ENCODE results near the gene LCP2.

The LCP2 gene

DNA sequence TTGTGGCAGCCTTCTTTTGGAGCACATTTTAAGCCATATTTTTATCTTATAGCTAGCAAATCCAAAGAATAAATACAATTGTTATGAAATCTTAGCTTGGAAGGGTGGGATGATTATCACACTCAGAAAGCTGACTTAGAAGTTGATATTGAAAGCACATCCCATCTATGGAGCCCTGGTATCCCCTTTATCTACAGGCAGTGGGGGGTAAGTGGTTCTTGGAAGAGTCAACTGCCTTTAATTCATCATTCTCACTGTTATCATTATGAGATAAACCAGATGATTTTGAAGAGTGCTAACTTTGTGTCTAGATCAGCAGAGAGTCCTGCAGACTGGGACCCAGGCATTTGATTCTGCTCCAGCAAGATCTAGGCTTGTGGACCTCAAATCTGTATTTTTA, 3.0 kb downstream of the LCP2 start:
- DNase-seq, result no peak

DNA sequence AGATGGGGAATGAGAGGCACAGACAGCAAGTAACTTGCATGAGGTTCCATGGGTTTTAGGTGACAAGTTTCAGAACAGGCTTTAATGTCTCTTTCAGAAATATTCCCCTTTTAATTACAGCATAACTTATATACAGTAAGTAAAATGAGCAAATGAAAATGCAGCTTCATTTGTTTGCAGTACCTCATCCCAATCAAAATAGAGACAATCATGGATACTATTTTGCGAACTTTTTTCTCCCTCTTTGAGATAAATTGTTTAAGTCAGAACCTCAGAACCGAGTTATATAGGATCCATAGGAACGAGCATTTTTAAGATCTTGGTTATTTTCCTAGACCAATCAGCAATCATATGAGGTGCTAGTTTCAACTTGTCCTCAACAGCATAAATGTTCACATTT, 3.5 kb downstream of the LCP2 start:
- no peak for DNase-seq

DNA sequence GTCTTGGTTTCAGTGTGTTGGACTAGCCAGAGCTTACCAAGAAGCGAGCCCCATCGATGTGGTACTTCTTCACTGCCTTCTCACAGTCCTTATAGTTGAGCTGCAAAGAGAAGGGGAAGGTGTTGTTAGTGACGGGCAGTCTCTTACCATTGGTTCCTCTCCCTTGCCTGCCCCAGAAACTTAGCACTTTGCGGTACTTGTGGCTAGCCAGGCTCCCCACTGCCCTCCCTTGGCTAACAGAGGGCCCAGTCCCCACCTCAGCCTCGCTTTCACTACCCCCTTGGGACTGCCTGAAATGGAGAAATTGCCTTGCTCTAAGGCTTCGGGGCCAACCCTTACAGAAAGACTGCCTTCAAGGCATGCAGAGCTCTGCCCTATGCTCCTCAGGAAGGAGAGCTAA, 4.3 kb downstream of the LCP2 start:
- DNase-seq, result peak; percentile 80

DNA sequence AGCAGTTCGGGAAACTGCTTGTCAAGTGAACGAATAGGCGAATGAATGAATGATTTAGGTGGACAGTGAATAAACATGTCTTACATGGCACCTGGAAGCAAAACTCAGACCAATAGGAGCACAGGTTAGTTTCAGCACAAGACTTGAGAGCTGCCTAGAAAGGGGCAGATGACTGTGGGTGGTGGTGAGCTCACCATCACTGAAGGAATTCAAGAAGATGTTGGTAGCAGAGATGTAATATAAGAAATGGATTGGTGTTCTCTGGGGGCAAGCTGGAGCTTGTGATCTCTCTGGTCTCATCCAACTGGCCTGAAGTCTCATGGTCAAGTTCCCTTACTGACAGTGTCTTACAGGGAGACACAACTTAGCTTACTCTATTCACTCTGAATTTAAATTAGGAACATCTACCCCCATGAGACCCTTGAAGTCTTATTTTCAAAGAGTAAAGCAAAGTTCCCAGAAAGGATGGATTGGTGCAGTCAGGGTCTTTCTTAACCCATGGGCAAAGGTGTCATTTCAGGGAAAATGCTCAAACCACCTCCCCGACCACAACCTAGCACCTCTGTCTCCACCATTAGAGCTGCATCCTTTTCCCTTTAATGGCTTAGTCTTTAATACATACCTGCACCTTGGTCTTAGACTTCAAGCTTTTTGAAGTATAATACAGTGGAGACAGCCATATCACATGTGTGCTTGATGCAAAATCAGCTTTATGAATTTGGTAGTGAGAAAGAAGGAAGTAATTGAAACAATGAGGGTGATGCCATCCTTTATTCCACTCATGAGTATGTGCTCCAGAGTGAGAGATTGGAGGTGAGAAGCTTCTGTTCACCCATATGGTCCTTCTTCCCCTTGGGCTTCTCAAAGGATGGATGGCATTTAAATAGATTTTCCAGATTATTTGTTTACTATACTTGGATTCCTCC, 5.1 kb downstream of the LCP2 start:
- DNase-seq, result peak; percentile 33

DNA sequence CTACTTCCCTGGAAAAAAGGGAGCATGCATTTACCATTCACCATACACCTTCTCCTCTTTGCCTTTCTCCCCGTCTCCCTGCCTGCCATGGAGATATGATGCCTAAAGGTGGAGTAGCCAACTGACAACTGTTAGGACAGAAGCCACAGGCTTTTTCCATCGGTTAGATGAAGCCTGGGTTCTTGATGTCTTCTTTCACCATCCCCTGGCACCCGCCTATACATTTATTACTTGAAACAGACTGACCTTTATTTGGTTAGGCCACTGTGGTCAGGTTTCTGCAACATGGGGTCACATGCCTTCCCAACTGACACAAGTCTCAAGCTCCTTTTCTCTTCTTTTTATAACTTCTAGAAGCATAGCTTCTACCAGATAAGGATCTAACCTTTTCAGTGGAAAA, 7.1 kb downstream of the LCP2 start:
- no peak for DNase-seq

DNA sequence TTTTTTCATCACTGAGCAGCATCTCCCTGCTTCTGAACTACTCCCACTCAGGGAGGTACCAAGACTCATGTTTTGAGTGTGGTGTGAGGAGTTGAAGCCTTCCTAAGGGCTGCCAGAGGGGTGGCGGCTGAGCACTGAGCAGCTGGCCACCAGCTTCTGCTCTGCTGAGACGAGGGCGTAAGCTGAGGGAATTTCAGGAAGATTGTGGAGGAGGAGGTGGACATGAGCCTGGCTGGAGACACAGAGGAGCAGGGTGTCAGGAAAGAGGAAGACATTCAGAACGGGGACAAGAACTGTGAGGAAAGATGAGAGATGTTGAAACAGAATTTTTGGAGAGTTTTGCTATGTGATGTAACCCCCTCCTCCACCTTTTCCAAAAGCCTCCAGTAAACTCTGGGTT, 7.8 kb downstream of the LCP2 start:
- DNase-seq, result no peak

DNA sequence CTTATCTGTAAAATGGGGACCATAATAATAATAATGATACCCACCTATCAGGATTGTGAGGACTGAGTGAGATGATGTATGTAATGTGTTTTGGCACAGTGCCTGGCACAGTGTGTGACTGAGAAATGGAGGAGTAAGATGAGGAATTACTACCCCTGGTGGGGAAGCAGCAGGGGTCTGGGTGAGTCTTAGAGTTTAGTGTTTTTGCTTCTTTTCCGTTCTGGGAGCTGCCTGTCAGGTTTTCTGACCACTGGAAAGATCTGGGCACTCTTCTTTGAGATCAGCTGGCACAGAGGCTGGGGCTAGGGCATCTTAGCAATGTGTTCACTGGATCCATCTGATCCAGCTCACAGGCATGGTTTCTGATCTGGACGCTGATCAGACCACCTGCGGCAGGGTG, 8.5 kb downstream of the LCP2 start:
- DNase-seq, result no peak

DNA sequence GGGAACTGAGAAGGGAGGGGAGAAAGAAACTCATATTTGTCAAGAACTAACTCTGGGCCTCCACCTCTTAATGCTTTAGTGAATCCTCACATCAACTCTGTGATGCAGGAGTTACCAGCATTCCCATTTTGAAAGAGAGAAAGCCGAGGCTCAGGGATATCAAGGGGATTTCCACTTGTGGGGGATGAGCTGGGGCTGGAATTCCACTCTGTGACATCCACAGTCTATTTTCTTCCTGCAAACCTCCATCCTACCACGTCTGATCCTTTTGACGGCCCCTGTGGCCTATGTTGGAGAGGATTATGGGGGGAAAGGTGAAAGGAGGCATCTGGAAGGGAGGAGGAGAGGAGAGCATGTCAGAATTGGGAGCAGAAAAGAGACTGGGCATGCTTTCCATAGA, 9.0 kb downstream of the LCP2 start:
- no peak for DNase-seq

DNA sequence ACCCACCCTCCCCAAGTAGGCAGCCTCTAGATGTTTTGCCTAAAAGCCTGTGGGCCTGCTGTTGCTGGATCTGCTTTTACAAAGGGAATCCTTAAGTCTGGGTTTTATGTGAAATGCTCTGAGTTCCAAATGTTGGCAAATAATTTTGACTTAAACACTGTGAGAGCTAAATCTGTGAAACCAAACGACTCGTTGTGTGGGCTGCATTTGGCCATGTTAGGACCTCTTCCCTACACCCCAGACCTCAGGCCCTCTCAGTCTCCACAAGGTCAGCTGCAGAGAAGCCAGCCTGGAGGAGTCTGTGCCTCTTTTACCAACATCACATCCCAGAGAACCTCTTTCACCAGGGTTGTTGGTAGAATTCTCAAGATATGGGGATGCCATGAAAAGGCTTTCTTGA, 9.4 kb downstream of the LCP2 start:
- no peak for DNase-seq

DNA sequence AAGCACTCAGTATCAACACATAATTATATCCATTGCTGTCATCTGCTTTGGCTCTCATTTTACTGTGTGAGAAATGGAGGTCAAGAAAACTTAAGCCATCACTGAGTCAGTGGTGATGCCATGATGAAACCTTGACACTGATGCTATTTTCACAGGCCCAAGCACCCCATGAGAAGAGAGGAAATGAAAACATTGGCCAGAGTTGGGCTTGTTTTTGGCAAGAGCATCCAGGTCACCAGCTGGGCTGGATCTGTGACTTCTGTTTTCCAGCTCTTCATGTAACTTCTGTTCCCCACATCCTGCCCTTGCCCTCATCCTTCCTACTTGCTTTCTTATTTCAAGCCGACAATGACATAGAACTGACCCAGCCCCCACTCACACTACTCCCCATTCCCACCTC, 10.0 kb downstream of the LCP2 start:
- DNase-seq, result no peak

DNA sequence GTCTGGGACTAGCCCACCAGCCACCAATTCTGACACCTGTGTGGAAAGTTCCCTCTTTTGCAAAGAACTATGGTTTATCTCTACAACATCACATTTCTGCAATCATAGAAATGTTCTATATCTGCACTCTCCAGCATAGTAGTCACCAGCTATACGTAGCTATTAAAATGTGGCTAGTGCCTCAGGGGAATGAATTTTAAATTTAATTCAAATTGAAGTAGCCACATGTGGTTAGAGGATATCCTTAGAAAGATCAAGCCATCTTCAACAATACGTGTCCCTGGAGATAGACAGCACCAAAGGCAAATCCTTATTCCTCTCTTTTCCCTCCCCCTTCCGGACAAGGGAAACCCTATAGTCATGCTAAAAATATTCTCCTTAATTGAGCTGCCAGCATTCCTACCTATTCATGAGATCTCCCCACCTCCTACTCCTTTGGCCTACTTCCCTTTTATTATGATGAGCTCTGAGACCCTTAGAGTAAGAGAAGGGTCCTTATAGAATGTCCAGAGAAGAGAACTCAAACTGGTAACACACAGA, 11.1 kb downstream of the LCP2 start:
- no peak for DNase-seq

DNA sequence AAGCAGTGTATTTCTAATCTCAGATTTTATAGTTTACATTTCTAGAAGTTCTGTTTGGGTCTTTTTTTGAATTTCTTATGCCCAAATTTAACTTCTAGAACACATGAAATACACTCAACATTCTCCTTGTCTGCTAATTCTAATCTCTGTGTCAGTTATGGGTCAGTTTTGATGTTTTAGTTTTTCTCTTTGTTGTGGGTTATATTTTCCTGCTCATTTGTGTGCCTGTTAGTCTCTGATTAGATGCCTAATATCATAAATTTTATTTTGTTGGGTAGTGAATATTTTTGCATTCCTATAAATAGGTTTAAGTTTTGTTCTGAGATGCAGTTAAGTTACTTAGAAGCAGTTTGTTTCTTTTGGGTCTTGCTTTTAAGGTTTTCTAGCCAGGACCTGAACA, 12.4 kb downstream of the LCP2 start:
- no peak for DNase-seq

DNA sequence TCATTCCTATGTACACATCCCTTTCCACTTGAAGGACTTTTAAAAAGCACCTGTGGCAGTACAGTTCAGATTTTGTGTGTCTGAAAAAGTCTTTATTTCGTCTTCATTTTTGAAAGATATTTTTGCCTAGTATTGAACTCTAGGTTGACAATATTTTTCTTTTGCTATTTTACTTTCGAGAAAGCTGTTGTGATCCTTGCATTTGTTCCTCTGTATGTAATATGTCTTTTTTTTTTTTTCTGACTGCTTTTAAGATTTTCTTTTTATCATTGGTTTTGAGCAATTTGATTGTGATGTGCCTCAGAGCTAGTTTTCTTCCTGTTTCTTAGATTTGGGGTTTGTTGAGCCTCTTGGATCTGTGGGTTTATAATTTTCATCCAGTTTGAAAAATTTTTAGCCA, 13.3 kb downstream of the LCP2 start:
- no peak for DNase-seq

DNA sequence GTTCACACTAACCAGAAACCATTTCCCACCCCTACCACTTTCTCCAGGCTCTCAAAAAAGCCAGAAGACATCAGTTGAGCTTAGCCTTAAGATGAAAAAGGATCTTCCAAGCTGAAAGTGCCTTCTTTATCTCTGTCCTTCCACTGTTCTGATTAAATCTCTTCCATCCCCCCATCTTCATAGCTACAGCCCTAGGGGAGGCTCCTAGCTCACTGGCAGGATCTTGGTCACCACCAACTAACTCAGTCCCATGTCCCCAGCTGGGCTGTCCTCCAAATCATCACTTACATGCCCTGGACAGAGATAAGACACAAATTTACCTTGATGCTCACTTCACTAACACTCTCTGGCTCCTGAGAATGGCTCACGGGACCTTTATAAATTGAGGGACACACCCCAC, 14.3 kb downstream of the LCP2 start:
- DNase-seq, result no peak

DNA sequence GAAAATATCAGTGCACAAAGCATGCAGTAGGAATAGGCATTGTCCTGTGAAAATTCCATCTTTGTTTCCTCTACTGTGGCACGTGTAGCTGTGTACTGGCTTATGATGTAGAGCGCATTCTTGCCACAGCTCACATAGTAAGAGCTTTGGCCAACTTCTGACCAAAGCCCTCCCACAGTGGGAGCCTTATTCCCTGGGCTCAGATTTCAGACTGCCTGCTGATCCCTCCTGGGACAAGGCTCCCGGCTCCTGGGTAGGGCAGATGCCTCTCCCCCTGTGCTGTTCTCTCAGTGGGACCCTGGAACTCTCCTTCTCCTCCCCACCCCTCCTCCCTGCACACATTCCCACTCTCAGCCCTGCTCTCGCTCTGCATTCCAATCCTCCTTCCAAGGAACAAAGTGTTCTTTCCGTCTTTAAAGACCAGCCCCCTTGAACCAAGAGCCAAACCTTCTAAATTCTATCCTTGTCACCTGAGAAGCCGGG, 17.5 kb downstream of the LCP2 start:
- DNase-seq, result no peak

DNA sequence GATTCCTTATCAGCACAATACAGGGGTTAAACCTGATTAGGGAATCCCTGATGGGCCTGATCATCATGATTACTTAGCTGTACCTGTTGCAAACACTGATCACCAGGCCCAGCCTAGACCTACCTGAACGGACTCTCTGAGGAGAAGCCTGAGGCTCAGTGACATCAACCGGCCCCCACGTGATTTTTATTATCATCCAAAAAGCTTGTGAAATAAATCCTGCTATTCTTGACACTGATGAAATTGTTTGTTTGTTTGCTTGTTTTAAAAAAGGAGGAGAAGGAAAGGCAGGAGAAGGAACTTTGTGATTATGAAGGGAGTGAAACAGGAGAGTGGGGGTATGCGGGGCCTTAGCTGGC, 18.1 kb downstream of the LCP2 start:
- no peak for DNase-seq

DNA sequence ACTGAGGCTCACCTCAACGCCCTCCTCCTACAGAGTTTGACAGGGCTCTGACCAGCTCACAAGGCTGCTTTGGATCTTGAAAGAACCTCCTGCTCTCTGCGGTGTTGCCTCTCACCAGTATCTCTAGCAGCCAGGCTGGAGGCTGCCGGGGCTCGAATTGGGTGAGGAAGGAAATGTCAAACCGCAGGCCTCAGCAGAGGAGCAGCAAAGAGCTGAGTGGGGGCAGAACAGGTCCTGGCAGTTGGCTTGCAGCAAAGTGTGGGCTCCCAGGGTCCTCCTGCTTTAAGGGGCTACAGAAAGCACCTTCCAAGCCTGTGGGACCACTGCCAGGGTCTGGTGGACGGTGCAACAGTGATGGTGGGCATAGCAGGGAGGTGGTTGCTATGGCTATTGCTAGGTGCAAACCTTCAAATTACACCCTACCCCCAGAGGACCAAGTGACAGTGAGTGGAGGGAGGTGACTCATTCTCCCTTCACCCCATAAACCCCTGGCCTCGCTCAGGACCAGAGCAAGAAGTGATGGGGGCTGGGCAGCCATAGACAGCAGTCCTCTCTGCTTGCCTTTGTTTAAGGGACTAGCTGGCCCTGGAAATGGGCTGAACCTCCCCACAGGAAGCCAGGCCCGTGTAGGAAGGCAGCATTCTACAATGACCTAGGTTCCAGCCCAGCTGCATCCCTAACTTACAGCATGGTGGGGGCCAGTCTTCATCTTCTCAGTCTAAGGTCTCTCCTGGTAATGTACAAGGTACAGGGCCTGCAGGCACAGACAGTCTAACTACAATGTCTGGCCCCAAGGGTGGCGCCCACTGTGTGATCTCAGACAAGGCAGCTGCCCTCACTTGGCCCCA, 18.7 kb downstream of the LCP2 start:
- peak; percentile 94 for DNase-seq

DNA sequence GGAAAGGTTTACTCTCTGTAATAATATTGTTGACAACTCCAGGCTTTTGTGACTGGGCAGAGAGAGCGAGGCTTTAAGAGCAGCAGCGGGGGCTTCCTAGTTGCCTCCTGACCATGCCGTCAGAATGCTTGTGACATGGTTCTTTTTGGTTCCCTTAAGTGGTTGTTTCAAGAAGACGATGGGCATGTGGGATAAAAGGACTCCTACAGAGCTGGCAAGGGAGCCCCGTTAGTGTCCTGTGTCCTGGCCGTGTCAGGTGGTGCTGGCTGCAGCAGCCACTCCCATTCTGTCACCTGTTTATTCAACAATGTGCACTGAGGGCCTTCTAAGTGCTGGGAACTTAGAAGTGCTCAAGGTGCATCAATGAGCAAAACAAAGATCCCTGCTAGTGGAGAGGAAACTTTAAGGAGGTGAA, 19.7 kb downstream of the LCP2 start:
- DNase-seq, result no peak

DNA sequence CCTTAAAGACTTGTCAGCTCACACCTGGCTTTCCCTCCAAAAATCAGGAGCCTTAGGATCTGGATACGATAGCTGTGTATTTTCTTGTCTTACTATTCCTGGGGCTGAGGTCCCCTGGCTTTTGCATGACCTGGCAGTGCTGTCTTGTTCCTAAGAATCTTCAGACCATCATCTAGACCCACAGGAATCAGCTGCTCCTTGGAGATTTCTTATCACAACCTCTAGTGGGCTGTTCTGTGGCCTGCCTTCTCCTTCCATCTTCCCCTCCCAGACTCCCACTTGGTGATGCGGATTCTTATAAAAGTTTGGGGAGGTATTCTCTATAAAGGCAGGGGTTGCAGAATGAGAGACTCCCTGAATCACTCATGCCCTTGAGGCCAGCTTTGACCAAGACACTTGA, 21.4 kb downstream of the LCP2 start:
- no peak for DNase-seq

DNA sequence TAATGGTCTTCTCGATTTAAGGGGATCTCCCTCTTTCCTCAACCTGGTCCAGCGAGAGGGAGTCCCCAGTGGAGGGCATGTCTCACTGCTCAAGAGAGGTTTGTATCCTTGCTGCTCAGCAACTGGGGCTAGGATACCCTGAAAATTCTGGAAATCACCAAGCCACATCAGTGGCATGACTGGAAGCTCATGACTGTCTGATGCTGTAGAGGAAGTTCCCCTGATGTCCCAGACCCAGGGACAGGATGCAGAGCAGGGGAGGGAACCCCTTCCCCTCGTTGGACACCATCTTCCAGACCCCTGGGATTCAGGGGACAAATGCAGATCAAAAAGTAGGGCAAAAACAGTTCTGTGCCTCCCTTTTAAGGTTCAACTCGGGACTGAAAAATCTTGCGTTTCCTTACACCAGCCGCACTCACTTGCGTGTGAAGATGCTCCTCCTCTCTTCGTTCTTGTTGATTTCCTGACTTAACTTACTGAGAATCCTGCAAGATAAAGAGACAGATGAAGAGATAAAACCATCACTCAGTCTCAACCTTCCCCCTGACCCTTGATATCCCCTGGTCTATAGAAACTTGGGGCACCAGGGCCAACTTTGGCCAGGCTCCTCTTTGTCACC, 22.1 kb downstream of the LCP2 start:
- peak; percentile 80 for DNase-seq

DNA sequence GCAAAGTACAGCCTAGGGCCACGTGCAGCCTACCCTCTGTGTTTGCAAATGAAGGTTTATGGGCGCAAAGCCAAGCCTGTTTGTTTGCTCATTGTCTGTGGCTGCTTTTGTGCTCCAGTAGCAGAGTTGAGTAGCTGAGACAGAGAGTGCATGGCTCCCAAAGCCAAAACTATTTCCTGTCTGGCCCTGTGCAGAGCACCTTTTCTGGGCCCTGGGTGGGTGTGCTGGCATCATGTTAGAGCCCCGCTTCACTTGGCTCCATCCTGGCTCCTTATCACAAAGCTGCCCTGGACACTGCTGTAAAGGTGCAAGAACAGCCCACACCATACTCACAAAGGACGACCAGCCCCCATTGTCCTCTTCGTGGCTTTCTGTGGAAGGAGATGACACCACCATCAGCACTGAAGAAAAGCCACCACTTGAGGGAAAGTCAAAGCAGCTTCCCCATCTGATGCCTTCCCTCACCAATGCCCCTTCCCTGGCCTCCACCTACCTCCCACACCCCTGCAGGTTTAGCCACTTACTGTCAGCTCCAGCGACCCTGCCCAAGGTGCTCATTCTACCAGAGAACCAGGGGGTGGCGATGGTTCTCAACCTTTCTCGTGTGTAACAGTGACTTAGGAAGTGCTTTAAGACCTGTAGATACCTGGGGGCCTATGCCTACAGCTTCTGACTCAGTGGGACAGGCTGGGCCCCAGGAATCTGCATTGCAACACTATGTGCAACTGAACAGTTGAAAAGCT, 23.4 kb downstream of the LCP2 start:
- DNase-seq, result peak; percentile 83

DNA sequence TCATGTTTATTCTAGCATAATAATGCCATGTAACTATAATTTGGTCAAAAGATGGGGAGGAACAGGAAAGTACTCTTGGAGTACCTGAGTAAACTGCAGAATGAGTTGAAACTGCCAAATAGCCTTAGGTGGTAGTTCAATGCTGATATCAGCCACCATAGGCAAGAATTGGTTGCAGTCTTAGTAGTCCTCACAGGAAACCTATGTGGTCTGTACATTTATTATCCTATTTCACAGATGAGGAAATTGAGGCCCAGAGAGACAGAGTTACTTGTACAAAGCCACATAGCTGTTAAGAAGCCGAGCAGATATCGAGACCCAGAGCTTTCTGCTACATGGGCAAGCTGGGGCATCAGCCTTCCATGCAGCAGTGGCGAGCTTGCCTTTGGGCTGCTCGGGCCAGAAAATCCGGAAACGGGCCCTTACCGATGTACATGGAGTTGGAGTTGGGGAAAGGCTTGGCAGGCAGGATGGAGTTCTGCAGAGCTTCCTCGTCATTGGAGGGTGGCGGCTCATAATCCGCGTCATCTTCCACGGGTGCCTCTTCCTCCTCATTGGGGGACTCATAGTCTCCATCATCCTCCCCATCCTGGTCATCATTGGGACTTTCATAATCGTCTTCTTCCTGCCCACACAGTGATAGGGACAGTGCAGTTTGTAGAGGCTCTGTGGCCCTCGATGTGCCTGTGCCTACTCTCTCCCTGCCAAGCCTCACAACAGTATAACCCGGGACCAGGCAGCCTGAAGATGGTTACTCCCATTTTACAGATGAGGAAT, 27.1 kb downstream of the LCP2 start:
- DNase-seq, result no peak

All from CD4-positive, alpha-beta T cell treated with Interleukin-4 for 4 hours (primary cell).